HepG2 (cell line): Measurements from ENCODE around the gene CSNK1D. TPM values are rescaled to one million over a fixed set of nuclear protein-coding genes. Genes with fewer than 3 reads are reported as not detected.

Experiments
- ATRX ChIP-seq: sonication (generic); formaldehyde crosslinking; IDR thresholded peaks from 2 replicates; pipeline ENCODE4 v1.4.0; 2020; ENCODE audit warnings: missing genetic modification reagents, borderline replicate concordance
- CEBPZ ChIP-seq: IDR thresholded peaks from 2 replicates; pipeline ENCODE4 v1.6.1; 2012; ENCODE audit warnings: low read length, improper control_type of control experiment
- EED ChIP-seq: sonication (generic); formaldehyde crosslinking; IDR thresholded peaks from 2 replicates; pipeline ENCODE4 v1.5.0; 2020; ENCODE audit warnings: mild to moderate bottlenecking, missing genetic modification reagents
- HOXD1 ChIP-seq: sonication (generic); formaldehyde crosslinking; IDR thresholded peaks from 2 replicates; pipeline ENCODE4 v1.5.0; 2020; ENCODE audit warnings: missing genetic modification reagents
- LBX2 ChIP-seq: sonication (generic); formaldehyde crosslinking; IDR thresholded peaks from 2 replicates; pipeline ENCODE4 v1.5.0; 2020; ENCODE audit warnings: missing genetic modification reagents, mild to moderate bottlenecking, borderline replicate concordance
- MEF2D ChIP-seq: sonication (generic); formaldehyde crosslinking; IDR thresholded peaks from 2 replicates; pipeline ENCODE4 v1.5.1; 2020; ENCODE audit warnings: mild to moderate bottlenecking, missing genetic modification reagents
- MTF1 ChIP-seq: sonication (generic); formaldehyde crosslinking; IDR thresholded peaks from 2 replicates; pipeline ENCODE4 v1.5.0; 2020; ENCODE audit warnings: missing genetic modification reagents
- PATZ1 ChIP-seq: sonication (generic); formaldehyde crosslinking; IDR thresholded peaks from 2 replicates; pipeline ENCODE4 v1.4.0; 2020; ENCODE audit warnings: missing genetic modification reagents
- PCBP1 ChIP-seq: fragments of 200-400 bp; formaldehyde crosslinking; IDR thresholded peaks from 2 replicates; pipeline ENCODE4 v1.6.1; 2017; ENCODE audit warnings: mild to moderate bottlenecking, low read depth, low read length, borderline replicate concordance
- ZBTB3 ChIP-seq: sonication (generic); formaldehyde crosslinking; IDR thresholded peaks from 2 replicates; pipeline ENCODE4 v1.4.0; 2020; ENCODE audit warnings: low read depth, mild to moderate bottlenecking, moderate library complexity, missing genetic modification reagents, borderline replicate concordance
- ZEB1 ChIP-seq: IDR thresholded peaks from 2 replicates; pipeline ENCODE4 v1.6.1; 2012; ENCODE audit warnings: mild to moderate bottlenecking, low read depth, inconsistent platforms; ENCODE audit not compliant: insufficient replicate concordance
- ZNF331 ChIP-seq: sonication (generic); formaldehyde crosslinking; IDR thresholded peaks from 2 replicates; pipeline ENCODE4 v1.4.0; 2020; ENCODE audit warnings: missing genetic modification reagents
- ZNF431 ChIP-seq: sonication (generic); formaldehyde crosslinking; IDR thresholded peaks from 2 replicates; pipeline ENCODE4 v1.9.0; 2022; ENCODE audit warnings: missing genetic modification reagents, low read depth, mild to moderate bottlenecking, borderline replicate concordance
- ZNF563 ChIP-seq: sonication (generic); formaldehyde crosslinking; IDR thresholded peaks from 2 replicates; pipeline ENCODE4 v1.8.0; 2022; ENCODE audit warnings: mild to moderate bottlenecking, moderate library complexity, missing genetic modification reagents
- ZNF776 ChIP-seq: sonication (generic); formaldehyde crosslinking; IDR thresholded peaks from 2 replicates; pipeline ENCODE4 v1.4.0; 2020; ENCODE audit warnings: mild to moderate bottlenecking, missing genetic modification reagents
- polyA plus RNA-seq, 8 experiments: library from polyadenylated mRNA; depleted of rRNA in 3 of 8; stranded (reverse) in 7 of 8; unstranded in 1 of 8; fragments of >200 nt; fragmentation: Illumina TruSeq in 4 of 8; extraction: Trizol in 4 of 8; gene quantifications; 2 replicates each; pipeline versions ENCODE4 v1.2.1 to v1.2.3, GENCODE V29; 2011 to 2016; ENCODE audit warnings: low read depth in 4 of 8, missing spikeins in 1 of 8, mixed read lengths in 1 of 8; ENCODE audit not compliant: insufficient read depth in 1 of 8
- total RNA-seq, 5 experiments: library from RNA; depleted of rRNA; stranded (reverse); fragments of >200 nt; fragmentation: Illumina TruSeq; extraction: Trizol; gene quantifications; 2 replicates each; pipeline ENCODE4 v1.2.3, GENCODE V29; 2016; ENCODE audit warnings: low read depth in 1 of 5
- TF ChIP-seq, protein P1 (sequence below): sonication (generic); formaldehyde crosslinking; IDR thresholded peaks from 2 replicates; pipeline ENCODE4 v1.9.0; 2021; ENCODE audit warnings: missing genetic modification reagents, borderline replicate concordance
- TF ChIP-seq, protein P2 (sequence below): sonication (generic); formaldehyde crosslinking; IDR thresholded peaks from 2 replicates; pipeline ENCODE4 v1.8.0; 2022; ENCODE audit warnings: mild to moderate bottlenecking, missing genetic modification reagents, moderate library complexity
- TF ChIP-seq, protein P3 (sequence below): sonication (generic); formaldehyde crosslinking; IDR thresholded peaks from 2 replicates; pipeline ENCODE4 v1.4.0; 2020; ENCODE audit warnings: missing genetic modification reagents, mild to moderate bottlenecking, borderline replicate concordance

CSNK1D gene
- total and polyA plus RNA-seq, 2 of the 13 experiments (the other 11 are each of a cell fraction or from before 2014, with no cell fraction given) = 31.5 to 128 TPM

- no peak for TF ChIP-seq MEF2D (CRISPR knock-in tag)
- no peak for TF ChIP-seq ZNF563 (CRISPR knock-in tag)
- no peak for TF ChIP-seq EED
- 0 out of 2 replicates have a peak, but pooled peaks have one; percentile 9 for TF ChIP-seq ZNF431 (CRISPR knock-in tag)
- no peak for TF ChIP-seq MTF1 (CRISPR knock-in tag)
- TF ChIP-seq, protein P1, sequence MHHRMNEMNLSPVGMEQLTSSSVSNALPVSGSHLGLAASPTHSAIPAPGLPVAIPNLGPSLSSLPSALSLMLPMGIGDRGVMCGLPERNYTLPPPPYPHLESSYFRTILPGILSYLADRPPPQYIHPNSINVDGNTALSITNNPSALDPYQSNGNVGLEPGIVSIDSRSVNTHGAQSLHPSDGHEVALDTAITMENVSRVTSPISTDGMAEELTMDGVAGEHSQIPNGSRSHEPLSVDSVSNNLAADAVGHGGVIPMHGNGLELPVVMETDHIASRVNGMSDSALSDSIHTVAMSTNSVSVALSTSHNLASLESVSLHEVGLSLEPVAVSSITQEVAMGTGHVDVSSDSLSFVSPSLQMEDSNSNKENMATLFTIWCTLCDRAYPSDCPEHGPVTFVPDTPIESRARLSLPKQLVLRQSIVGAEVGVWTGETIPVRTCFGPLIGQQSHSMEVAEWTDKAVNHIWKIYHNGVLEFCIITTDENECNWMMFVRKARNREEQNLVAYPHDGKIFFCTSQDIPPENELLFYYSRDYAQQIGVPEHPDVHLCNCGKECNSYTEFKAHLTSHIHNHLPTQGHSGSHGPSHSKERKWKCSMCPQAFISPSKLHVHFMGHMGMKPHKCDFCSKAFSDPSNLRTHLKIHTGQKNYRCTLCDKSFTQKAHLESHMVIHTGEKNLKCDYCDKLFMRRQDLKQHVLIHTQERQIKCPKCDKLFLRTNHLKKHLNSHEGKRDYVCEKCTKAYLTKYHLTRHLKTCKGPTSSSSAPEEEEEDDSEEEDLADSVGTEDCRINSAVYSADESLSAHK (CRISPR knock-in tag) = peak; percentile 96; the same call in 1 of the 2 replicates
- TF ChIP-seq CEBPZ = no peak
- TF ChIP-seq ZEB1 = no peak
- TF ChIP-seq ZNF331 (CRISPR knock-in tag) = no peak
- no peak for TF ChIP-seq ZBTB3 (CRISPR knock-in tag)
- TF ChIP-seq, protein P2, sequence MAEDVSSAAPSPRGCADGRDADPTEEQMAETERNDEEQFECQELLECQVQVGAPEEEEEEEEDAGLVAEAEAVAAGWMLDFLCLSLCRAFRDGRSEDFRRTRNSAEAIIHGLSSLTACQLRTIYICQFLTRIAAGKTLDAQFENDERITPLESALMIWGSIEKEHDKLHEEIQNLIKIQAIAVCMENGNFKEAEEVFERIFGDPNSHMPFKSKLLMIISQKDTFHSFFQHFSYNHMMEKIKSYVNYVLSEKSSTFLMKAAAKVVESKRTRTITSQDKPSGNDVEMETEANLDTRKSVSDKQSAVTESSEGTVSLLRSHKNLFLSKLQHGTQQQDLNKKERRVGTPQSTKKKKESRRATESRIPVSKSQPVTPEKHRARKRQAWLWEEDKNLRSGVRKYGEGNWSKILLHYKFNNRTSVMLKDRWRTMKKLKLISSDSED (CRISPR knock-in tag) = no peak
- peak; percentile 81; the same call in 1 of the 2 replicates for TF ChIP-seq PCBP1
- TF ChIP-seq LBX2 (CRISPR knock-in tag) = no peak
- TF ChIP-seq, protein P3, sequence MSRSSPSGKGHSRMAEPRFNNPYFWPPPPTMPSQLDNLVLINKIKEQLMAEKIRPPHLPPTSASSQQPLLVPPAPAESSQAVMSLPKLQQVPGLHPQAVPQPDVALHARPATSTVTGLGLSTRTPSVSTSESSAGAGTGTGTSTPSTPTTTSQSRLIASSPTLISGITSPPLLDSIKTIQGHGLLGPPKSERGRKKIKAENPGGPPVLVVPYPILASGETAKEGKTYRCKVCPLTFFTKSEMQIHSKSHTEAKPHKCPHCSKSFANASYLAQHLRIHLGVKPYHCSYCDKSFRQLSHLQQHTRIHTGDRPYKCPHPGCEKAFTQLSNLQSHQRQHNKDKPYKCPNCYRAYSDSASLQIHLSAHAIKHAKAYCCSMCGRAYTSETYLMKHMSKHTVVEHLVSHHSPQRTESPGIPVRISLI (CRISPR knock-in tag) = no peak
- TF ChIP-seq PATZ1 (CRISPR knock-in tag) = no peak
- no peak for TF ChIP-seq HOXD1 (CRISPR knock-in tag)
- no peak for TF ChIP-seq ZNF776 (CRISPR knock-in tag)
- no peak for TF ChIP-seq ATRX (CRISPR knock-in tag)
- TF ChIP-seq, all 625 proteins: peak for 6
Observed at GRCh38 chr17:82301300-82301915, 27.9 kb upstream of the CSNK1D start (continued).
